Skin of body (tissue), 2 donors: ENCODE results near the gene GADD45G. TPM values are rescaled to one million over a fixed set of nuclear protein-coding genes. Genes with fewer than 3 reads are reported as not detected.

Experiments used
- DNase-seq: peaks from one replicate; lab custom pipeline; 2025; lab: John Stamatoyannopoulos, UW
- total RNA-seq: library from RNA; depleted of rRNA; stranded (reverse); fragments of >200 nt; gene quantifications from one replicate; pipeline ENCODE4 v1.2.3, GENCODE V29; 2014

GADD45G gene
- total RNA-seq, 1 donor from 2014 or later, result 8.3 TPM

- no peak for DNase-seq
Observed at GRCh38 chr9:89654025-89654662, 49.3 kb downstream of the GADD45G start.

- no peak for DNase-seq
Observed at GRCh38 chr9:89655056-89655989, 50.5 kb downstream of the GADD45G start.

Other genes with a start within 250 kb of the GADD45G start
- gene SEMA4D, start 106.9 kb upstream of the GADD45G start, total RNA-seq, result 13.1 TPM